ENCODE results near the gene HSPG2.

Gene HSPG2

DNA sequence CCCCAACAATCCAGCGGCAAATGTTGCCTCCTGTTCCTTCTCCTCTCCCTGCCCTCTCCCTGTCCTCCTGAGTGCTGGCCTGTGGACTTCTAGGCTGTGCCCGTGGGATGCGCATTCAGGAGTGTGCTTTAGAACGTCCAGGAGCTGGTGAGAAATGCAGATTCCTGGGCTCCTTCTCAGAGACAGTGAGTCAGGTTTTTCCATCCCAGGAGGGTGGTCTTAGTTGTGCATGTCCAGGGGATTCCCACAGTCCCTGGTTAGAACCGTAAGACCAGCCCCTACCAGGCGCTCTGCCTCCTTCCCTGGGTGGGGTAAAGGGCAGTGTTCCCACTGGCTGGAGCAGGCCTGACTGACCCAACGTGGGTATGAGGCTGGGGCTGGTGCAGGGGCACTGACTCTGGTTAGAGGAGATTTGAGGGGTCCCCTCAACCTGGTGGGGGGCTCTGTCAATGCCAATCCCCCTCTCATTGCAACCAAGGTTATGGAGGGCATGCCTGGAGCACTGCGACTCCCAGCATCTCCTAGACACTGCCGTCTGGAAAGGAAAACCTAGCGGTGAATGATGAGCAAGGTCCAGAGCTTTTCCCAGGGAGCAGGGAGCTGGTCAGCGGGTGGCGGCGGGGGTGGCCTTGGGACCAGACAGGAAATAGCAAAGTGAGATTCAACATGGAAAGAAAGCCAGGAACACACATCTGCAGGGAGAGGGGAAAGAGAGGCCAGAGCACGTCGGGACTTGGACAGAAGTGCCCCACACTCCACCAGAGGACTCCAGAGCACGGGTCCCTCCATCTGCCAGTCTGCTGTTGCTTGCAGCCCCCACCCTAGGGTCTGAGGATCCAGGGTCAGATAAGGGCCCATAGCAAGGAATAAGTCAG is 38.5 kb downstream of the HSPG2 start:
- DNase-seq (ENCODE audit: low read depth, low spot score), result no peak

DNA sequence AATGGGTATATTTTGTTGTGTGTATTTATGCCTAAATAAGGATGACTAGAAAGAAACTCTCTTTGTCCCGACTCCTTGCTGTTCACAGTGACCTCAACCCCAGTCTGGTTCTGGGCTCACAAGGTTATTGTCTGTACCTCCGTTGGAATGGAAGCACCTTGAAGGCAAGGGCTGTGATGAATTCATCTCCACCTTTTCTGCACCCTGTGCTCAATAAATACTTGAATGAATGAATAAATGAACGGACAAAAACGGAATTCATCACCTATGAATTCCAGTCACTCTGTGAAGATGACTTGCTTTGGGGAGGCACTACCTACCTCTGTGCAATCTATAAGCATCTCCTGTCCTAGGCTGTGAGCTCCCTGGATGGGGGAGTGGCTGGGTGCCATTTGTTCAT is 39.3 kb downstream of the HSPG2 start:
- no peak for DNase-seq (ENCODE audit: low read depth, low spot score)

DNA sequence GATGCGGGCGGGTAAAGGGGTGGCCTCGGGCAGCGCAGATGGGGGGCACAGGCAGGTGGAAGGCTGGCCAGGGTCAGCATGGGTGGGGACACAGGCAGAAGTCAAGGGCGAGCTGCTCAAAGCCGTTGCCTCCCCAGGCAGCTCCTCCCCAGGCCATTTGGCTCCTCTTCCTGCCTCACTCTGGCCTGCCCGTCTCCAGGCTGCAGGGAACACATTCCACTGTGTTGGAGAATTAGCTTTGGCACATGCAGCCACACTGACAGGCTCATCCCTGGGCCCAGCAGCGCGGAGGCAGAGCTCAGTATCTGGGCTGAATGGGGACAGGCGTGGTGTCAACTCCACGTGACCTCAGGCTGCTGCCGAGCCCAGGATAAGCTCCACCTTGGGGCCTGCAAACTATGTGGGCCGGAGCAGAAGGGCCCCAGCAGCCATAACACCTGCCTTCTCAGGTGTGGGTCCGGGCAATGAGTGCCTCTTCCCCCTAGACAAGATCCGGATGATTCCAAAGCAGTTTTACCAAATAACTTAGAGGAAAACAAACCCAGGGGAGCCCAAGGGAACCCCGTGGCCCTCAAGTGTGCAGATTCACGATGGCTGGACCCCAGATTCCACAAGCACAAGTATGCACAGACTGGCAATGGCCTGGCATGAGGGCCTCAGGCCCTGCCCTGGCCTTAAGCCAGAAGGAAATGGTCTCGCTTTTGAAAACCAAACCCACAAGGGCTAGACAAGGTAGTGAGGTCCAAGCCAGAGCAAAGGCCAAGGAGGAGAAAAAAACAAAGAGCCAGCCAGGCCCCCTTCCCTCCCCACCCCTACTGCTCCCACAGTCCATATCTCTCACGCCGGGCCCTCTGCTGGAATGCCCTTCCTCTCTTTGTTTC is 40.2 kb downstream of the HSPG2 start:
- no peak for DNase-seq (ENCODE audit: low read depth, low spot score)

DNA sequence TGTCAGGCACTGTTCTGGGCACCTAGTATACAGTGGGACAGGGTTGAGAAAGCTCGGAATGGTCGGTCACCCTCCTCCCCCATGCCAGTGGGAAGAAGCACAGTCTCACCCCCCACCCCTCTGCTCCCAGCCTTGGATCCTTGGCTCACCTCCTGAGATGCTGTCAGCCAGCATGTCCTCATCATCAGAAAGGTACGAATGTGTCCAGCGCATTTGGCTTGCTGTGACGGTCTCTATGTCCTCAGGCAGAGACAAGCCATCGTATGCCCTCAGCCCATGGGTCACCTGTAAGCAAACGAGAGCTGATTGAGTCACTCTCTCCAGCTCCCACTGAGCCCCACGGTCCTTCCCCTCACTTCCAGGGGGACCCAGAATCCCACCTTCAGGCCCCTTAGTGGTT is 41.1 kb downstream of the HSPG2 start:
- DNase-seq (ENCODE audit: low read depth, low spot score), result no peak

DNA sequence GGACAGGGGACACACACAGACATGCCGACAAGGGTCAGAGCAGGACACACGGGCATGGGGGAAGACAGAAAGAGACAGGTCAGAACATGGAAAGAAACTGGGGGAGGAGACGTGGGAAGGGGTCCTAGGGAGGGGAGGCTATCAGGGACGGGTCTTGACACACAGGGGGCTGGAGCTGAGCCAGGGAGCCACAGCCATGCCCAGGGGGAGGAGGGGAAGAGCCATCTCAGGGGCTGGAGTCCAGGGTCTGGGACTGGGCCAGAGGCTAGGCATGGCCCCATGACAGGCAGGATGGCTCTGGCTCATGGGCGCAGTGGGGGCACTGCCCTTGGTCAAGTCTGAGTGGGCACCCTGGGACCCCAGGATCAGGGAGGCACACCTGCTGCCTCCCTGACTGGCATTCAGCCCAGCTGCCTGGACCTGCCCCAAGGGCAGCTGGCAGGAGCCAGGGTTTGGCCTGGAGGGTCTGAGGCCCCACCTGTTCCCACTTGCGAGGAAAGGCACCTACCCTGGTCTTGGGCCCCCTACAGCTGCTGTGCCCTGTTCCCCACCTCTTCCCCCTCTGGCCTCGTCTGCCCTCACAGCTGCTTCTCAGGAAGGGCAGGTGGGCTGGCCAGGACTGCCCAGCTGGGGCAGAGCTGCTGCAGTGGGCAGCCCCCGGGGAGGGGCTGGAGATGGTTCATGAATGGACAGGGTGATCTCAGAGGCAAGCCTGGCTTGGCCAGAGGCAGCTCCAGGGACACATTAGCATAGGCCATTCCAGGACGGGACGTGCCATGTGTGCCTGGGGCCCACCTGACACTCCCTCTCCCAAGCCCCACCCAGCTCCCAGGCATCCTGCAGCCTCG is 42.9 kb downstream of the HSPG2 start:
- DNase-seq (ENCODE audit: low read depth, low spot score), result no peak

DNA sequence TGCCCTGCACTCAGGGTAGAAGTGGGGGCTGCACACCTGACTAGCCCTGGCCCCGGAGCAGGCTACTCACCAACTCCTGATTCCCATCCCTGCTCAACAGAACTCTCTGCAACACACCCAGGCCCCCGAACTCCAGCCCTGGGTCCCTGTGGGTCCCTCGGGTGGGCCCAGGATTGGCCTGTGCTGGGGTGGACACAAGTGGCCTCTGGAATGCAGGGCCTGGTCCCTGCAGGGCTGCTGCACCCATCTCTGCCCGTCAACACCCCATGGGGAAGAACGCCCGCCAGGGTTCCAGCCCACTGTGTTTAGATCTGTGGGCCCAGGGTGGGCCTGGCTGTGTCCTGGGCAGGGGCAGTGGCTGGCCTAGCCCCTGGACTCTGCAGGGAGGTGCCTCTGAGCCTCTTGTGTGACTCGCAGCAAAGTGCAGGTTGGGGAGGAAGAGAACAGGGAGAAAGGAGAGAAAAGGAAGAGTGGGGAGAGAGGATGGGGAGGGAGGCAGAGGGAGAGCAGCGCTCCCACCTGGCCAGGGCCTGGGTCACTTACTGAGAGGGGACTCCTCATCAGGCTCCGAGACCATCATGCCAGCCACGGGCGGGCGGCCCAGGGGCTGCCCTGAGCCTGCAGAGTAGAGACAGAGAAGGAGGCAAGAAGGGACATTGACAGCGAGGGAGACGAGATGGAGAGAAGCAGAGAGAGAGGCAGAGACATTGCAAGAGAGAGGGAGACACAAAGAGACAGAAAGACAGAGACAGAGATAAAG is 43.9 kb downstream of the HSPG2 start:
- DNase-seq (ENCODE audit: low read depth, low spot score), result no peak

DNA sequence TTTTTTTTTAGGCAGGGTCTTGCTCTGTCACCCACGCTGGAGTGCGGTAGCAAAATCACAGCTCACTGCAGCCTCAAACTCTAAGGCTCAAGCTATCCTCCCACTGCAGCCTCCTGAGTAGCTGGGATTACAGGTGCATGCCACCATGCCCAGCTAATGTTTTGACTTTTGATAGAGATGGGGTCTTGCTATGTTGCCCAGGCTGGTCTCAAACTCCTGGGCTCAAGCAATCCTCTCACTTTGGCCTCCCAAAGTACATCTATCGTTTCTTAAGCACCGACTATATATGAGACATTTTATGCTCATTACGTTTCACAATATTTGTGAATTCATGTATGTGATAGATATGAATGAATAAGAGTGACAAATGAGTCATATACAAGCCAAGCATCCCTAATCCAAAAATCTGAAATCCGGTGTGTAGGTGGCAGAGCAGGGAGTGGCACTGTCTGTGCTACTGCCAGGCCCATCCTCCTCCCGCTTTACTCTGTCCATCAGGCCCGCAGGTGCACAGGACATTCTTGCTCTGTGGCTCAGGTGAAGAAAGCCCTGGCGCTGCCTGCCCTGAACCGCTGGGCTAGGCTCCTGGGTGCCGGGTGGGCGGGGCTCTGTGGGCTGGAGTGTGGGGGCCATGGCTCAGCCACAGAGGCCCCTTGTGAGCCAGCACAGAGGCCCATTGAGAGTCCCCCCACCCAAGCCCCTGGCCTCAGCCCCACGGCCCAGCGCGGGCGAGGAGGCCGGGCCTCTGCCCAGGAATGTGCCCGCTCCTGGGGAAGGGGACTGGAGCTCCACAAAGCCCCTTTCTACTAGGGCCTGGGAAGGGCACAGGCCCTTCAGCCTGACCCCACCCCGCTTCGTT is 45.3 kb downstream of the HSPG2 start:
- DNase-seq (ENCODE audit: low read depth, low spot score), result no peak

DNA sequence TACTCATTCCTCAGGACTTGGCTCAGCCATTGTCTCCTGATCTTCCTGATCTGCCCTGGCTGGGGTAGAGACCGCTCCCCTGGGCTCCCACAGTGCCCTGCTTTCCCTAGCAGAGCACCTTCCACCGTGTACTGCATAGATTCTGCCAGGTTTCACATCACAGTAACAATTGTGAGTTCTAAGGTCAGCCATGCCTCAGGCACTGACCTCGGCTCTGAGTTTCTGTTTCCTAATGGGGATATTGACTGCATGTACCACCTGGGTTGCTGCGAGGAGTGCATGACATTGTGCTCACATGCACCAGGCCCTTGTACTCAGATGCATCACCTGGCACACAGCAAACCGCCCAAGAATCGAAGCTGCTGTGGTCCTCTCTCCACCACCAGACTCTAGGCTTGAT is 46.0 kb downstream of the HSPG2 start:
- no peak for DNase-seq (ENCODE audit: low read depth, low spot score)

DNA sequence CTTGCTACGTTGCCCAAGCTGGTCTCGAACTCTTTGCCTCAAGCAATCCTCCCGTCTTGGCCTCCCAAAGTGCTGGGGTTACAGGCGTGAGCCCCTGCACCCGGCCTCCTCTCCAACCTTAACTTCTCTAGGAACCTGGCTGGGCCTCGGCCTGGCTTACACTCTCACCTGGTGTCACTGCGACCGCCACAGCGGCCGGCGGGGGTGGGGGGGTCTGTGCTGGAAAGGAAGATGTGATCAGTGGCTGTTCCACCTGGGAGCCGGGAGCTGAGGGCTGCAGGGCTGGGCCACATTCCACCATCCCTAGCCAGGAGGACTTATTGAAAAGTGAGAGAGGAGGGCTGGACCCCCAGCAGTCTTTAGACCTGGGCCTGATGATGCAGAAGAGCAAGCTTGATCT is 48.6 kb downstream of the HSPG2 start:
- no peak for DNase-seq (ENCODE audit: low read depth, low spot score)

DNA sequence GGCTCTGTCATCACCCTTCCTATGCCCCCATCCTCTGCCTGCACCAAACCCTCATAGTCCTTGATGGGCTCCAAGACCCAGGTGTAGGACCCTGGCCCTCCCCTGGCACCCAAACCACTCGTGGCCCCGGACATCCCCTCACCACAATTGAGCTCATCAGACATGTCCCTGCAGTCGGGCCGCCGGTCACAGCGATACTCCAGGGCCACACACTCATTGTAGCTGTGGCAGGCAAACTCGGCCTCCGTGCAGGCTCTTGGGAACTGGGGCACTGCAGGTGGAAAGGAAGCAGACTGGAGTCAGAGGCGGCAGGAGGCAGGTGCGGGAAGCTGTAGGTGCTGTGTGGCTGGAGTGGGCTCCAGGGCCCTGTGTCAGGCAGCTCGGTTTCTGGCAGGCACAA is 49.3 kb downstream of the HSPG2 start:
- DNase-seq (ENCODE audit: low read depth, low spot score), result no peak

DNA sequence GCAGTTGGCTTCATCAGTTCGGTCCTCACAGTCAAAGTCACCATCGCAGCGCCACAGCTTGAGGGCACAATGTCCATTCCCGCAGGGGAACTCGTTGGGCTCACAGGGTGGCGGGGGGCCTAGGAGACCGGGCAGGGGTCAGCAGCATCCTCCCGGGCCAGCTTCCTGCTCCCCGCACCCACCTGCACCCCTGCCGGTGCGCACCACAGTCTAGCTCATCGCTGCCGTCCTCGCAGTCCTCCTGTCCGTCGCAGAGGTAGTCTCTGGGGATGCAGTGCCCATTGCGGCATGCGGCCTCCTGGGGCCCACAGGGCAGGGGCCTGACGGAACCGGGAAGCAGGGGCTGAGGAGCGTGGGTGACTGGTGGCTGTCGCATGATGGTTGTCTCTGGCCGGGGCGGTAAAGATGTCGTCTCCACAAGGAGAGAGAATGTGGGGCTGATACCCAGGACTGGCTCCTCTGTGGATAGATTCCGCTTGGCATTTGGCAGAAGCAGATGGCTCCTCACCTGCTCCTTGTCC is 49.8 kb downstream of the HSPG2 start:
- no peak for DNase-seq (ENCODE audit: low read depth, low spot score)

DNA sequence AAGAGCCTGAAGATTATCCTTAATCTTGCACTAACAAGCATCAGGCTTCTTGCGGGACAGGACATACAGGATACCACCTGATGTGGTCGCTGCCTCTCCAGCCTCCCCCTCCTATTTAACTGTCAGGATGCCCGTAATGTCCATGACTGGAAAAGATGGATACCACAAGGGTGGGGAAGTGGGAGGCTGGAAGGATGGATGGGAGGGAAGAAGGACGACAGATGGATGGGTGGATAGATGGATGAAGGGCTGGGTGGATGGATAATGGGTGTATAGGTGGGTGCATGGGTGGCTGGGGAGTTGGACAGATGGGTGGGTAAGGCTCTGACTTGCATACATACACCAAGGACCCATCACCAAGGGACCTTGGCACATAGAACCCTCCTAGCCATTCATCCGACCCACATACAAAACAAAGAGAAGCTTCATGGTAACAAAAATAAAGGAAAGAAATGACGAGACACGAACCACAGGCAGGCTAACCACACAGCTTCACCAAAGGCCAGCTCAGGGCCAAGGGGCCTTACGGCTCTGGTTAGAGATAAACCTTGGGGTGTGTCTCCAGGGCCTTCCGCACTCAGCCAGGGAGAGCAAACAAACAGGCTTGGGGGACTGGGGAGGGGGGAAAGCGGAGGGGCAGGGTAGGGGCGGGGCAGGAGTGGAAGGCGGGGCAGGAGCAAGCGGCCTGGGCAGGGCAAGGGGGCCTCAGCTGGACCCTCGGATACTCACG is 50.5 kb downstream of the HSPG2 start:
- no peak for DNase-seq (ENCODE audit: low read depth, low spot score)

DNA sequence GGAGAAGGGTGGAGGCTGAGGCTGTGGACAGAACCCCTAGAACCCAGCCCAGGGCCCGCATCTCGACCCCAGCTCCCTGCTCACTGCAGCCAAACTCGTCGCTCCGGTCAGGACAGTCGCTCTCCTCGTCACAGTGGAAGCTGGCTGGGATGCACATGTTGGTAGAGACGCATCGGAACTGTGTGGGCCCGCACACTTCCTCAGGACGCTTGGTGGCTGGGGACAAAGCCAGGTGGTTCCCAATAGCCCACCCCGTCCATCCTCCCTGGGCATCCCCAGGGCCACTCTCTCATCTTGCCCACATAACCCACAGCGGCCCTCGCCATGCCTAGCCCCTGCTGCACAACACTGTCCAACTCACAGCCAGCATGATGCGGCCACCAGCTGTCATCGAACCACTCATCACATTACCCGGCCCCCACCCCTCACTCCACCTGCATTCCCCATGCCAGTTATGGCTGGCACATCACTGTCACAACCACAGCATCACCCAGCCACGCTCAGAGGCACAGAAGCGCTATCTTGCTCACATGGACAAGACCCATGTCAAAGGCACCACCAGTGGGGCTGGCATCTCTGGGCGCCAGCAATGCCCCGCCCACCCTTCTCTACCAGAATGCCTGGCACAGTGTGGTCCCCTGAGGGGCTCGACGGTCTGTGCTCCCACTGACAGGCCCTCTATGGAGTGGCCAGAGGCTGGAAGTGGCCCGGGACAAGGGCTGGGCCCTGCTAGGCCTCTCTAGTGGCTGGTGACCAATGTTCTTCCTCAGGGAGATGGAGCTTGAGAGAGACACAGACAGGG is 51.7 kb downstream of the HSPG2 start:
- no peak for DNase-seq (ENCODE audit: low read depth, low spot score)

DNA sequence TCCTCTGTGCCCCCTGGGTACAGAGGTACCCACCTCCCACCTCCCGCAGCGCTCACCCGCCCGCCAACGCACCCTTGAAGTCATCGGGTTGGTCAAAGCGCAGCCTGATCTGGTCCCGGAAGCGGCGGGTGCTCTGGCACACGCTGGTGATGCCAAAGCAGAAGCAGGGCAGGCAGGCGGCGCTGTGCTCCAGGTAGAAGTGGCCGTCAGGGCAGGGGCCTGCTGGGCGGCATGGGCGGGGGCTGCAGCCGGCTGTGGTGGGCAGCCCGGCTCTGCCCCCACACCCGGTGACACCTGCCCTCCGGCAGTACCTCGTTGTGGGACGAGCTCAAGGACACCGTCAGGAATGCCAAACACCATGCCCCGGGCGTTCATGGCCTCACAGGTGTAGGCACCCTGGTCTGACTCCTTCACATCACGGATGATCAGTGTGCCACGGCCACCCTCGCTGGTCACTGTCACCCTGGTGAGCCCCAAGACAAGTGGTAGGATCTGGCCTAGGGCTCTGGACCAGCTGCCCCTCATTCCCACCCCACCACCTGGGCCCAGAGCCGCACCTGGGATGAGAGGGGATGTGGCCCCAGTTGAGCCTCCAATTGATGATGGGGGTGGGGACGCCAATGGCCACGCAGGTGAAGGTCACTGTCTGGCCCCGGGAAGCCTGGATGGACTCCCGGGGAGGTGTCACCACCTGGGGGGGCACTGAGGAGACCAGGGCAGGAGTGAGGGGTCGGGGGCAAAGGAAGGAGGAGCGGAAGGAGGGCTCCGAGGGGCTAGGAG is 52.5 kb downstream of the HSPG2 start:
- no peak for DNase-seq (ENCODE audit: low read depth, low spot score)

DNA sequence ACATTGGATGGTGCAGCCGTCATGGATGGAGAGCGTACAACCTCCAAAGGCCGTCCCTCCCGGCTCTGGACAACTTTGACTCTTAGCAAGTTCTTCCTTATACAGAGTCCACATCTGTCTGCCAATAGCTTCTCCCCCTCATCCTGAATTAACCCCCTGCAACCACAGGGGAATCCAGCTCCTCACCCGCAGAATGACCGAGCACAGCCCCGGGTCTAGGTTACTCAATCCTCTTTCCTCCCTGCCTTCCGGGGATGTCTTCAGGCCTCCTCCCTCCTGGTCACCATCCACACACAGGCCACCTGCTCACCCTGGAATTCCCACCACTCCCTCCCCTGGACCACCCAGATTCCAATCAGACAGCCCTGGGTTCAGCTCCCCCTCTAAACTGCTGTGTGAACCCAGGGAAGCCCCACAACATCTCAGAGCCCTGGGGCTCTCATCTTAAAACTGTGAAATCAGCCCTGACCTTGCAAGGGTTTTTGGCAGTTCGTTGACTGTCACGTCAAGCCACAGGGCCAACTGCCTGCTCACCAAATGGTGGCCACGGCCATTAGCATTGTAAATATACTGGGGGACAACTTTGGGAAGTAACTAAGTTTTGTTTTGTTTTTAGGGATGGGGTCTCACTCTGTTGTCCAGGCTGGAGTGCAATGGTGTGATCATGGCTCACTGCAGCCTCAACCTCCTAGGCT is 54.2 kb downstream of the HSPG2 start:
- no peak for DNase-seq (ENCODE audit: low read depth, low spot score)

DNA sequence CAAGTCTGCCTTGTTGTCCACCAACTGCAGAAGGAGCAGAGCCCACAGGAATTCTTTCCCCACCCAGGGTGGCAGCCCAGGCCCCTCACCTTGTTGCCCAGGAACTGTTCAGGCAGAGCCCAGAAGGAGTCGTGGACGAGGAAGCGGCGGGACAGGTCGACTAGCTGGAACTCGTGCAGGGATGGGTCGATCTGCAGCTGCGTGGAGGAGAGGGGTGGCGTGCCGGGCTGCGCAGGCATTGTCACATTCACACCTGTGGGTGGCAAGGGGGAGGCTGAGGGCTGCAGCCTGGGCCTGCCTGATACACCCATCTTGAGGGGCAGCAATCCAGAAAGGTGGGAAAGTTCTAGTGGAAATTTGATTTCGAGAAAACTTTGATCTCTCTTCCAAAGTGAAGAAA is 55.9 kb downstream of the HSPG2 start:
- DNase-seq (ENCODE audit: low read depth, low spot score), result no peak

DNA sequence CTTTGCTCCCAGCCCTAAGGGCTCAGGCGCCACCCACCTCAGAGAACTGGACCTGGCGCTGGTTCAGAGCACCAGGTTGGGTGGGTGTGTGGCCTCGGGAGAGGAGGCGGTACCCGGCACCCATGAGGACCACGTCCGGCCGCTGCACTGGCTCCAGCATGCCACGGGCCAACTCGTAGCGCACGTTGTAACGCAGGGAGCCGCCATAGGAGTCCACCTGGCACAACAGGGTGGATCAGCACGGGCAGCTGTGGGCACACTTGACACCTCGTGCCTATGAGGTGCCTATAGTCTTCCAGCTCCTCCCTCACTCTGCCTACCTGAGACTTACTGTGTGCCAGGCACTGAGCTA is 56.5 kb downstream of the HSPG2 start:
- DNase-seq (ENCODE audit: low read depth, low spot score), result no peak
